HepG2 (cell line): Measurements from ENCODE around the gene HSPE1. TPM values are rescaled to one million over a fixed set of nuclear protein-coding genes. Genes with fewer than 3 reads are reported as not detected.

Source experiments
- ATAC-seq: fragments of 200-7000 bp; cut with Tn5 transposase; 3 replicates; pipeline ENCODE4 v1.9.1; 2020; ENCODE audit warnings: mild to moderate bottlenecking, moderate library complexity
- BruUV-seq: library from RNA; stranded (reverse); fragments of 400-500 nt; replicated peaks from 2 replicates; lab custom pipeline; 2021; lab: Mats Ljungman, UMichigan
- CTCF ChIA-PET: fragments of 300-600 bp; formaldehyde crosslinking; extraction: SDS; loops from one replicate; lab custom pipeline; 2021; ENCODE audit warnings: low total read pairs, inconsistent platforms, low intra/inter-chr PET ratio; lab: Yijun Ruan, JAX
- POLR2A ChIA-PET: fragments of 350-600 bp; sonication (Branson Sonifier 250); formaldehyde crosslinking; loops from one replicate; lab custom pipeline; 2020; ENCODE audit warnings: antibody characterized with exemption, inconsistent platforms; lab: Yijun Ruan, JAX
- DNase-seq: peaks from one replicate; pipeline ENCODE4 v3.0.0-alpha.2; 2015; ENCODE audit warnings: low spot score
- FAIRE-seq: peaks from 3 replicates; lab custom pipeline; 2011; peaks lifted over from hg19 to GRCh38; lab: Jason Lieb, UNC
- H2AFZ ChIP-seq: one replicate; pipeline ENCODE4 v1.6.1; 2011; ENCODE audit warnings: low read length, inconsistent platforms
- H3K27ac ChIP-seq: fragments of 300-600 bp; 3 replicates; pipeline ENCODE4 v1.8.0; 2011; ENCODE audit warnings: mixed run types, mild to moderate bottlenecking, mixed read lengths, low read length, inconsistent platforms; ENCODE audit not compliant: insufficient read depth; ENCODE audit errors: extremely low read length
- H3K27me3 ChIP-seq, 2 experiments: fragments of 200-600 bp in 1 of 2; 2 replicates in 1 of 2; 3 replicates in 1 of 2; pipeline versions ENCODE4 v1.6.0 to v1.8.0; 2011; ENCODE audit warnings: low read length in 2 of 2, mild to moderate bottlenecking in 2 of 2, moderate library complexity in 2 of 2, inconsistent platforms in 1 of 2; ENCODE audit not compliant: insufficient read depth in 2 of 2, control insufficient read depth in 1 of 2
- H3K36me3 ChIP-seq, 2 experiments: fragments of 200-600 bp in 1 of 2; replicated peaks in 1 of 2; 2 replicates in 1 of 2; 3 replicates in 1 of 2; pipeline versions ENCODE4 v1.5.1 to v1.8.0; 2011; ENCODE audit warnings: low read length in 2 of 2, inconsistent platforms in 1 of 2; ENCODE audit not compliant: insufficient read depth in 2 of 2, control insufficient read depth in 1 of 2
- H3K4me1 ChIP-seq: 2 replicates; pipeline ENCODE4 v1.5.1; 2012; ENCODE audit warnings: low read length, inconsistent platforms; ENCODE audit not compliant: insufficient read depth
- H3K4me2 ChIP-seq: 2 replicates; pipeline ENCODE4 v1.6.0; 2011; ENCODE audit warnings: low read depth, low read length, inconsistent platforms
- H3K4me3 ChIP-seq, 3 experiments: fragments of 200-600 bp in 1 of 3; sonication (generic), shearing (Covaris generic) in 1 of 3; replicated peaks in 1 of 3; 2 replicates each; pipeline ENCODE4 v1.5.1; 2011 to 2016; ENCODE audit warnings: low read length in 3 of 3, inconsistent platforms in 2 of 3, low read depth in 2 of 3, mild to moderate bottlenecking in 2 of 3, control low read depth in 1 of 3, mixed read lengths in 1 of 3; ENCODE audit not compliant: insufficient read depth in 1 of 3
- H3K79me2 ChIP-seq: one replicate; pipeline ENCODE4 v1.6.1; 2011; ENCODE audit warnings: low read length, inconsistent platforms; ENCODE audit not compliant: insufficient read depth
- H3K9ac ChIP-seq: 2 replicates; pipeline ENCODE4 v1.6.0; 2011; ENCODE audit warnings: mild to moderate bottlenecking, low read depth, low read length, inconsistent platforms; ENCODE audit not compliant: insufficient read depth
- H3K9me3 ChIP-seq: 2 replicates; pipeline ENCODE4 v1.5.1; 2012; ENCODE audit warnings: mild to moderate bottlenecking, low read length
- H4K20me1 ChIP-seq: 2 replicates; pipeline ENCODE4 v1.6.0; 2011; ENCODE audit warnings: inconsistent platforms, mild to moderate bottlenecking, low read length, moderate library complexity; ENCODE audit not compliant: insufficient read depth
- EEA1 ChIP-seq: sonication (generic); formaldehyde crosslinking; IDR thresholded peaks from 2 replicates; pipeline ENCODE4 v1.5.1; 2020; ENCODE audit warnings: mild to moderate bottlenecking, missing genetic modification reagents, borderline replicate concordance
- MAF1 ChIP-seq: sonication (generic); formaldehyde crosslinking; IDR thresholded peaks from 2 replicates; pipeline ENCODE4 v1.5.0; 2020; ENCODE audit warnings: missing genetic modification reagents, borderline replicate concordance
- NCOA2 ChIP-seq: sonication (generic); formaldehyde crosslinking; IDR thresholded peaks from 2 replicates; pipeline ENCODE4 v1.8.0; 2022; ENCODE audit warnings: inconsistent platforms
- NPAS2 ChIP-seq: sonication (generic); formaldehyde crosslinking; IDR thresholded peaks from 2 replicates; pipeline ENCODE4 v1.8.0; 2022; ENCODE audit warnings: mild to moderate bottlenecking, missing genetic modification reagents, borderline replicate concordance
- RBM22 ChIP-seq: fragments of 200-400 bp; formaldehyde crosslinking; optimal IDR thresholded peaks from 2 replicates; pipeline ENCODE3; 2017; ENCODE audit warnings: mild to moderate bottlenecking, low read length, moderate library complexity
- SP4 ChIP-seq: sonication (generic); formaldehyde crosslinking; IDR thresholded peaks from 2 replicates; pipeline ENCODE4 v1.8.1; 2023; ENCODE audit warnings: mild to moderate bottlenecking, missing genetic modification reagents
- STAT5B ChIP-seq: sonication (generic); formaldehyde crosslinking; IDR thresholded peaks from 2 replicates; pipeline ENCODE4 v1.4.0; 2020; ENCODE audit warnings: missing genetic modification reagents
- THYN1 ChIP-seq: sonication (generic); formaldehyde crosslinking; IDR thresholded peaks from 2 replicates; pipeline ENCODE4 v1.8.1; 2023; ENCODE audit warnings: low read depth, mild to moderate bottlenecking, moderate library complexity, missing genetic modification reagents, borderline replicate concordance
- U2AF1 ChIP-seq: fragments of 200-400 bp; formaldehyde crosslinking; optimal IDR thresholded peaks from 2 replicates; pipeline ENCODE3; 2017; ENCODE audit warnings: mild to moderate bottlenecking, low read depth, low read length
- ZBTB7B ChIP-seq: sonication (generic); formaldehyde crosslinking; IDR thresholded peaks from 2 replicates; pipeline ENCODE4 v1.4.0; 2020; ENCODE audit warnings: missing genetic modification reagents
- ZNF331 ChIP-seq: sonication (generic); formaldehyde crosslinking; IDR thresholded peaks from 2 replicates; pipeline ENCODE4 v1.4.0; 2020; ENCODE audit warnings: missing genetic modification reagents
- ZNF567 ChIP-seq: sonication (generic); formaldehyde crosslinking; IDR thresholded peaks from 2 replicates; pipeline ENCODE4 v1.8.1; 2023; ENCODE audit warnings: mild to moderate bottlenecking, missing genetic modification reagents, borderline replicate concordance
- ZNF747 ChIP-seq: sonication (generic); formaldehyde crosslinking; IDR thresholded peaks from 2 replicates; pipeline ENCODE4 v1.8.1; 2023; ENCODE audit warnings: missing genetic modification reagents, mild to moderate bottlenecking, borderline replicate concordance
- ZNF749 ChIP-seq: sonication (generic); formaldehyde crosslinking; IDR thresholded peaks from 2 replicates; pipeline ENCODE4 v1.8.0; 2022; ENCODE audit warnings: mild to moderate bottlenecking, missing genetic modification reagents, moderate library complexity, borderline replicate concordance
- ZNF816 ChIP-seq: sonication (generic); formaldehyde crosslinking; IDR thresholded peaks from 2 replicates; pipeline ENCODE4 v1.8.0; 2022; ENCODE audit warnings: missing genetic modification reagents, mild to moderate bottlenecking, borderline replicate concordance
- ZNF879 ChIP-seq: sonication (generic); formaldehyde crosslinking; IDR thresholded peaks from 2 replicates; pipeline ENCODE4 v1.8.1; 2023; ENCODE audit warnings: missing genetic modification reagents
- WGBS: methylation state at CpG from one replicate; pipeline ENCODE4 v1.1.6; 2017; ENCODE audit warnings: low lambda C conversion rate; 5-methylcytosine and 5-hydroxymethylcytosine counted together
- in situ Hi-C: cut with HindIII; loops from 2 replicates; pipeline ENCODE4 v1.10.0; 2017; ENCODE audit warnings: low pct_unique_long_range_greater_than_20kb; ENCODE audit not compliant: extremely low pct_ligation_motif_present
- intact Hi-C: fragments of 100-400 bp; cut with micrococcal nuclease; formaldehyde crosslinking; loops from one replicate; pipeline ENCODE4 v1.10.0; 2022; ENCODE audit not compliant: unreplicated experiment
- polyA plus RNA-seq, 8 experiments: library from polyadenylated mRNA; depleted of rRNA in 3 of 8; stranded (reverse) in 7 of 8; unstranded in 1 of 8; fragments of >200 nt; fragmentation: Illumina TruSeq in 4 of 8; extraction: Trizol in 4 of 8; gene quantifications; 2 replicates each; pipeline versions ENCODE4 v1.2.1 to v1.2.3, GENCODE V29; 2011 to 2016; ENCODE audit warnings: low read depth in 4 of 8, missing spikeins in 1 of 8, mixed read lengths in 1 of 8; ENCODE audit not compliant: insufficient read depth in 1 of 8
- total RNA-seq, 5 experiments: library from RNA; depleted of rRNA; stranded (reverse); fragments of >200 nt; fragmentation: Illumina TruSeq; extraction: Trizol; gene quantifications; 2 replicates each; pipeline ENCODE4 v1.2.3, GENCODE V29; 2016; ENCODE audit warnings: low read depth in 1 of 5
- TF ChIP-seq, protein P1 (sequence below): sonication (generic); formaldehyde crosslinking; conservative IDR thresholded peaks from 2 replicates; pipeline ENCODE4 v1.4.0; 2020; ENCODE audit warnings: missing genetic modification reagents
- TF ChIP-seq, protein P2 (sequence below): sonication (generic); formaldehyde crosslinking; IDR thresholded peaks from 2 replicates; pipeline ENCODE4 v1.4.0; 2020; ENCODE audit warnings: mild to moderate bottlenecking, low read depth, missing genetic modification reagents
- TF ChIP-seq, protein P3 (sequence below): sonication (generic); formaldehyde crosslinking; IDR thresholded peaks from 2 replicates; pipeline ENCODE4 v1.5.0; 2020; ENCODE audit warnings: missing genetic modification reagents, mild to moderate bottlenecking, borderline replicate concordance

Gene HSPE1
- total and polyA plus RNA-seq, 2 of the 13 experiments (the other 11 are each of a cell fraction or from before 2014, with no cell fraction given), result 244 to 823 TPM

DNA sequence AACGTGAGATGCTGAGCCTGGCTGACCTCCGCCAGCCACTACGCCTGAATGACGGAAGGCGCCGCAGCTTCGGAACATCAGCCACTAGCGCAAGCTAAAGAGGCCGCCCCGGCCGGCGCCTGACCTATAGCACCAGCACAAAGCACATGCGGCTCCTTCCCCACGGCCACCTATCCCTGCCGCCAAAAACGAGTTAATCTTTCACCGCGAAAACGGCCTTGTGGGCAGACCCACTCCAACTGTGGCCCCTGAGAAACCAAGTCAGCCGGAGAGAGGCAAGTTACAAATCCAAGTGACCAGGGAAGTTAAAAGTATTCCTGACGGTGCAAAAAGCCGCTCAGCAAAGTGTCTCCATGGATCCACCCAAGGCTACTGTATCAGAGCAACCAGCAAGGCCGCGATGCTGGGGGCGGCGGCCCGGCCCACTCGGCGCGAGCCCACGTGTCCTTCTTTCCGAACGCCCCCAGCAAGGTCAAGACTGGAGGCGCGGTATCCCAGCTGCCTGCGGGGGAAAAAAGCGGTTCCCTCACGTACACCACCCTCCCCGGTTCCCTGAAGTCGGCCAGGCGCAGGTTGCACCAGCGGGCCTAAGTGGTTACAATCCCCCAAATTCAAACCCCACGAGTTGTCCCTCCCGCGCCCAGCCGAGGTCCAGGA, 1.1 kb upstream of the HSPE1 start (continued):
- TF ChIP-seq ZNF567 (CRISPR knock-in tag), result peak; percentile 59; the same call in 1 of the 2 replicates
- peak; percentile 70; the same call in 1 of the 2 replicates for TF ChIP-seq SP4 (CRISPR knock-in tag)
- TF ChIP-seq ZNF749 (CRISPR knock-in tag), result no peak
- TF ChIP-seq RBM22, result peak; percentile 62
- no peak for TF ChIP-seq U2AF1
- TF ChIP-seq NCOA2 (CRISPR knock-in tag), result no peak

DNA sequence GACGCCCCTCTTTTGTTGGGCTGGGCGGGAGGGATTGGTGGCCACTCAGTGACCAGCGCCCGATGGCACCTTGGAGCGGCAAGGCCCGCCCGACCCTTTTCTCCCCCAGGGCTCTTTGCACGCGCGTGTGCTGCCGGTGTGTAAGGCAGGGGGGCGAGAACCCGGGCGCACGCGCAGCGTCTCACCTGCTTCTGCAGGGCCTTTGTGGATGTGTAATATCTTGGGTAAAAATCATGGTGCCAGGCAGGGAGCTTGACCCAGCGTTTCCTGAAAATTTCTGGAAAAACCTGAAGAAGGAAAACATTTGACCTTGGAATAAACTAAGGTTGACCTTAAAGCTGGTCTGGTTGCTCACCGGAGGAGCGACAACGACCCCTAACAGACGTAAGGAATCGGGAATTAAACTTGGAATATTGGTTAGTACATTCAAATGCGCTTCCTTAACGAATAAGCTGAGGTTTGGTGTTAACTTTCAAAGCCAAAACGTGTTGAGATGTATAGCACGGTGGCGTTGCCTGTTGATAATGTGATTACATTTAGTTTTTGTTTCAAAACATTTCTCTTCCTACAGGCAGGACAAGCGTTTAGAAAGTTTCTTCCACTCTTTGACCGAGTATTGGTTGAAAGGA, 438 bp downstream of the HSPE1 start:
- Histone ChIP-seq H3K79me2 (peaks cover 86% of the 10 kb centered on the region), H3K27ac (peak overlapping the region; percentile 96), H3K9me3 (no peaks in the 10 kb centered on the region), H3K9ac (peak overlapping the region; percentile 99), H2AFZ (no peak overlapping the region), H3K4me3 (peak overlapping the region; percentile 68 to 99 (median 87)), H3K36me3 (peaks cover 14 to 52% of the 10 kb centered on the region in 2 experiments), H3K4me2 (peak overlapping the region; percentile 73), H3K27me3 (no peaks in the 10 kb centered on the region; a peak in 1 of 5 replicates), H3K4me1 (peaks cover 52% of the 10 kb centered on the region), H4K20me1 (peaks cover 51% of the 10 kb centered on the region)
- POLR2A ChIA-PET, result interaction anchor here (0.6 to 5.8 kb wide), 28 partner anchors 9 to 212 kb away, joined by 3 to 264 read pairs (median 7); partner anchors contain the start of genes COQ10B, MARS2, MOB4 and SF3B1
- CTCF ChIA-PET, result no interaction called here
- FAIRE-seq (no peak), DNase-seq (no peak), ATAC-seq (no peak)
- intact Hi-C loops (loop anchor here (1.0 to 5.0 kb wide), 5 partner anchors 15 to 112 kb away; no protein-coding TSS in a partner anchor), in situ Hi-C loops (no loop called here)
- TSS peak; percentile 74 for BruUV-seq
- 1% methylated on average over 30 of the region's 30 CpGs for WGBS
- TF ChIP-seq ZNF747 (CRISPR knock-in tag) (peak; percentile 67; the same call in 1 of the 2 replicates), ZNF879 (peak; percentile 55; the same call in 1 of the 2 replicates), STAT5B (CRISPR knock-in tag) (peak; percentile 2; the same call in 1 of the 2 replicates), EEA1 (CRISPR knock-in tag) (no peak), MAF1 (CRISPR knock-in tag) (0 out of 2 replicates have a peak, but pooled peaks have one; percentile 10), ZBTB7B (CRISPR knock-in tag) (0 out of 2 replicates have a peak, but pooled peaks have one; percentile 25), ZNF816 (CRISPR knock-in tag) (0 out of 2 replicates have a peak, but pooled peaks have one; percentile 34), ZNF331 (CRISPR knock-in tag) (no peak), NPAS2 (0 out of 2 replicates have a peak, but pooled peaks have one; percentile 46), THYN1 (CRISPR knock-in tag) (no peak)
- TF ChIP-seq, protein P1, sequence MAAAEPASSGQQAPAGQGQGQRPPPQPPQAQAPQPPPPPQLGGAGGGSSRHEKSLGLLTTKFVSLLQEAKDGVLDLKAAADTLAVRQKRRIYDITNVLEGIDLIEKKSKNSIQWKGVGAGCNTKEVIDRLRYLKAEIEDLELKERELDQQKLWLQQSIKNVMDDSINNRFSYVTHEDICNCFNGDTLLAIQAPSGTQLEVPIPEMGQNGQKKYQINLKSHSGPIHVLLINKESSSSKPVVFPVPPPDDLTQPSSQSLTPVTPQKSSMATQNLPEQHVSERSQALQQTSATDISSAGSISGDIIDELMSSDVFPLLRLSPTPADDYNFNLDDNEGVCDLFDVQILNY (CRISPR knock-in tag), result no peak
- TF ChIP-seq, protein P2, sequence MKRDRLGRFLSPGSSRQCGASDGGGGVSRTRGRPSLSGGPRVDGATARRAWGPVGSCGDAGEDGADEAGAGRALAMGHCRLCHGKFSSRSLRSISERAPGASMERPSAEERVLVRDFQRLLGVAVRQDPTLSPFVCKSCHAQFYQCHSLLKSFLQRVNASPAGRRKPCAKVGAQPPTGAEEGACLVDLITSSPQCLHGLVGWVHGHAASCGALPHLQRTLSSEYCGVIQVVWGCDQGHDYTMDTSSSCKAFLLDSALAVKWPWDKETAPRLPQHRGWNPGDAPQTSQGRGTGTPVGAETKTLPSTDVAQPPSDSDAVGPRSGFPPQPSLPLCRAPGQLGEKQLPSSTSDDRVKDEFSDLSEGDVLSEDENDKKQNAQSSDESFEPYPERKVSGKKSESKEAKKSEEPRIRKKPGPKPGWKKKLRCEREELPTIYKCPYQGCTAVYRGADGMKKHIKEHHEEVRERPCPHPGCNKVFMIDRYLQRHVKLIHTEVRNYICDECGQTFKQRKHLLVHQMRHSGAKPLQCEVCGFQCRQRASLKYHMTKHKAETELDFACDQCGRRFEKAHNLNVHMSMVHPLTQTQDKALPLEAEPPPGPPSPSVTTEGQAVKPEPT, result no peak
- TF ChIP-seq, protein P3, sequence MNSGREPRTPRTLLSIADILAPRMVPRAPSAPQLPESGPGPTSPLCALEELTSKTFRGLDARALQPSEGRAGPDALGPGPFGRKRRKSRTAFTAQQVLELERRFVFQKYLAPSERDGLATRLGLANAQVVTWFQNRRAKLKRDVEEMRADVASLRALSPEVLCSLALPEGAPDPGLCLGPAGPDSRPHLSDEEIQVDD (CRISPR knock-in tag), result no peak
